Daoy (cell line): ENCODE measurements around the gene SLIT3. TPM values are rescaled to one million over a fixed set of nuclear protein-coding genes. Genes with fewer than 3 reads are reported as not detected.
A peak's percentile ranks its signal among the peaks of the same experiment; 100 is the strongest.

Source experiments
- DNase-seq: peaks from one replicate; pipeline ENCODE4 v3.0.0-alpha.2; 2015; ENCODE audit warnings: low read depth
- total RNA-seq: library from RNA; depleted of rRNA; stranded (reverse); fragments of >200 nt; shearing (Covaris generic); gene quantifications from 2 replicates; pipeline ENCODE4 v1.2.3, GENCODE V29; 2014

Gene SLIT3
- total RNA-seq, 1 experiment from 2014 or later: 3.5 TPM

DNA sequence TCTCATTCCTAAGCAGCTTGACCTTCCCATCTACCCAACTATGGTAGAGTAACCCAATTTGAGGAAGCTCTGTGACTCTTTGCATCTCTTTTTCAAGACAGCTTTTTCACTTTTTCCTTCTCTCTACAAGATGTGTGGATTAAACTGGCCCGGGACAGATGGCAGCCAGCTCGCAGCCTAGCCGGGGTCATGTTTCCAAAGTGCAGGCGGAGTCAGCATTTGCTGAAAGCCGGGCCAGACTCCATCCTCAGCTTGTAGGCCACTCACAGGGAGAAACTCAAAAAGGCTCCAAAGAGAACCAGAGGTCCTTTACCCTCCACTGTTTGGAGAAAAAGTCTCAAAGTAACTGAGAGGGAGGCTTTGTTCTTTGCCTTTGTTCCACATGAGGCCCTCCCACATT, 435.0 kb downstream of the SLIT3 start:
- no peak for DNase-seq

- DNase-seq: no peak
Measured at GRCh38 chr5:168863021-168863420, 437.9 kb downstream of the SLIT3 start.

- DNase-seq: no peak
Measured at GRCh38 chr5:168860503-168860902, 440.4 kb downstream of the SLIT3 start.

DNA sequence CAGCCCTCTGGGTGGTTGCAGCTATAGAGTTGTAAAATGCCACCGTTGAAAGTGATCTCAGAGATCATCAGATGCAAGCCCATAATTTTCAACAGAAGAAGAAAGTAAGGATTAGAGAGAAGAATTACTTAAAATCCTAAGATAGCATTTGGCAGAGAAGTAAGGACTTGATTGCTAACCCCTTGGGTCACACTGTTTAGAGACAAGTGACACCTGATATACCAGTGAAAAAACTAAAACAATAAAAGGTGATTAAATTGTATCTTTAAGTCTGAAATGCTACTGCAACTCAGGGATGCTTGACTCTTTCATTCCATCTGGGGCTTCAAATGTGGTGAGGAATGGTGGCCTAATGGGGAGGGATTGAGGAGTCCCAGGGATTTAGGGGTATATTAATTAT, 440.9 kb downstream of the SLIT3 start:
- no peak for DNase-seq

DNA sequence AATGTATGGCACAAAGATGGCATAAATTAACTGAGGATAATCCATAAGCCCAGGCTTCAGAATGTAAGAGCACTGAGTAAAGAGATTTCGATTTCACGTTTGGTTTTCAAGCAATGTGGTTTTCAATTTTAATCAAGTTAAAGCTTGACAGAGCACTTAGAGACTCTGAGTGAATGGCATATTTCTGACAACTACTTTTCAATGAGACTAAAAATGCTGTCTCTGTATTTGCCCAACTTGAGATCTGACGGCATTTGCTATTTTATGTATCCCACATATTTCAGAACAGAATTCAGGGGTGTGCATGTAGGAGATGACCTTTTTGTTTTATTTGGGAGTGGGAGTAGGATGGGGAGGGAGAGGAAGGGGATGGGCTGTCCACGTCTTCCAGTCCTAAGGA, 441.5 kb downstream of the SLIT3 start:
- no peak for DNase-seq

DNA sequence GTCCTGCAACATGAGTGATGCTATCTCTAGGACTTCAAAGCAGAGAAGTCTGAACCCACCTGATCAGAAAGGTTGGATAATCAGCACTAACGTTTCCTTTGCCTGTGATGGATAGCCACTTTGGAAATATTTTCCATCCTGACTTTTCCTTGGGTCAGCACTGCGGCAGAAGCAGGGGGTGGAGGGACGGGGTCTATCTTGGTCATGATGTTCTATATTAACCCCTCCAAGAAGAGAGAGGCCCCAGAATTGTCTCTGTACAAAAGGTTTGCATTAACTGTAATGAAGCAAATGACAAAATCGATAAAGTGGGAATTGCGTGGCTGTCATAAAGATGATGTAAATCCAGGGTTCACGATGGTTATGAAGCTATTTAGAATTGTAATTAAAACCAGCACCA, 441.9 kb downstream of the SLIT3 start:
- no peak for DNase-seq

GRCh38 chr5:168858371-168858770, 442.6 kb downstream of the SLIT3 start:
- no peak for DNase-seq

GRCh38 chr5:168853972-168854371, 447.0 kb downstream of the SLIT3 start:
- DNase-seq: no peak

DNA sequence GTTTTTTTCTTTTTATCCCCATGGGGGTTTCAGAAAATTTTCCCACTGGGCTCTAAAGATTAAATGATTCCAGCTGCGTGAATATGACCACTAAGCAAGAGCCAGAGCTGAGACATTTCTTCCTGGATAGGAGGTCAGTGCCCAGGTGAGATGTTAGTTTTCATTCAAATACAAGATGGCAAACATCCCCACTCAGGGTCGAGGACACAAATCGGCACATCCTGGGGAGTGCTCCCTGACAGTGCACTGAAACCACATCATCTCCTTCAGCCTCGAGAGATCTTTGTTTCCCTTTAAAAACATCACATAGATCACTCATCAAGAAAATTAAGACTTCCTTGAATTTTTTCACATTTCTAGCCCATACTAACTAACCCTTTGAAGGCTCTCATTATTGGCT, 448.6 kb downstream of the SLIT3 start:
- no peak for DNase-seq

DNA sequence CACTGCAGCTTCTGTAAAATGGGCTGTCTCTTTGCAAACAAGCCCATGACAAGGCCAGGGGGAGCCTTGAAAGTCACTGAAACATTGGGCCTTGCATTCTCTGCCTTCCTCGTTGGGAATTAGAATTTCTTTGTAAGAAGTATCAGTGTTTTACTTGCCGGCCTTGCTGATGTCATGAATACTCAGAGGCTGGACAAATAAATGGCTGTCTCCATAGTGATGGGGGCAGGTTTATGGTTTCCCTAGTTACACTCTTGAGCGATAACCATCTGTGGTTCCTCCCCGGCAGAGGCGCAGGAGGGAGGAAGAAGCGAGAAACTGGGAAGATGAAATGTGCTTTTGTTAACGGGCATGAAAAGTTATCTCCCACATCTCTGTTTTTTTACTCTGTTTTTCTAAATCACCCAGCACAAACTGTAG, 449.0 kb downstream of the SLIT3 start:
- peak; percentile 75 for DNase-seq

DNA sequence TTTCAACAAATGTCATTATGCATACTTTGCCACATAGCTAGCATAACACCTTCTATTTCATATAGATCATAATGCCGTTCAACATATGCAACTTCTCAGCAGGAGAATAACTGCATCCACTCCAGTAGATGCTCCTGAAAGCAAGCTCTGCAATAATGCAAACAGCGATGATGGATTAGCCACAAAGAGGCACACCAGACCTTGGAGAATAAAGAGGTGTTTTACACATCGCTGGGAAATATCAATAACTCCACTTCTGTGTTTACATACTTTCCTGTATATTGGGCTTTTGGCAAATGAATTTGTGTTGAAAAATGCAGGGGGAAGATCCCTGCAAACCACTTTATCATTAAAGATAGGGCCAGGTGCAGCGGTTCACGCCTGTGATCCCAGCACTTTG, 450.3 kb downstream of the SLIT3 start:
- no peak for DNase-seq

DNA sequence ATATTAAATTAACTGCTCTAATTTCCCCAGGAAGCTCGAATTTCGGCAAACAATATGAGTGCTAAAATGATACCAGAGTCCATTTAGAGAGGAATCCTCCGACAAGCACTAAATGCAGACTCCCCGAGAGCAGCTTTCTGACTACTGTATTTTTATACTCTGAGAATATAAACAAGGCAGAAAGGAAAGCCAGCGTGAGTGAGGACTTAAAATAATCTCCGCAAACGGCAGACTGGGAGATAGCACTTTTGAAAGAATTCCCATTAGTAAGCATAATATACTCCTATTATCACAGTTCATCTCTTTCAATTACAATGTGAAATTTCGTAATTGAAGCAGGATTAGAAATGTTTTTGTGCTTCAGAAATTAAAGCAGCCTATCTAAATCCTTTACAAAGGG, 452.4 kb downstream of the SLIT3 start:
- no peak for DNase-seq

DNA sequence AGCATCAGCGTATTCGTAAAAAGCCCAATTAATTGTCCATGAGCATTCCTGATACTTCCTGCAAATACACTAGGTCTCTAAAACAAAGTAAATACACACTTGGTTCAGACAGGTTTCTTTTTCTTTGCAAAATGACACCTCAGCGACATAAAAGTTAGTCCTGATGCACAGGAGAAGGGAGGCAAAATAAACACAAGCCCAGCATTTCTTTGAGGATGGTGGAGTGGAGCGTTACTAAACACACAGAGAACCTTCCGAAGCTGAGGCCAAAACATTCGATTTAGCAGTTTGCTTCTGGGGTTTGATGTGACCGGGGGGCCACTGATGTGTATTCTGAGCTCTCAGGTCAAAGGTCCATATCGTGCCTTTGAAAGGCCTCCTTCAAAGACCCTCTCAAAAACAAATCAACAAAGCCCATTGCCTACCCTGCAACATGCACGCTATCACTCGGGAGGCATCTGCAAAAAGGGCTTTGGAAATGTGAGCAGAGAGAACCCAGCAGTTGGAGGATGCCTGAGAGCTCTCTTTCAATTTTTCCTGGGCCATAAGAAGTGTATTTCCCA, 453.3 kb downstream of the SLIT3 start:
- DNase-seq: no peak

- DNase-seq: no peak
Measured at GRCh38 chr5:168844922-168845296, 456.0 kb downstream of the SLIT3 start.

DNA sequence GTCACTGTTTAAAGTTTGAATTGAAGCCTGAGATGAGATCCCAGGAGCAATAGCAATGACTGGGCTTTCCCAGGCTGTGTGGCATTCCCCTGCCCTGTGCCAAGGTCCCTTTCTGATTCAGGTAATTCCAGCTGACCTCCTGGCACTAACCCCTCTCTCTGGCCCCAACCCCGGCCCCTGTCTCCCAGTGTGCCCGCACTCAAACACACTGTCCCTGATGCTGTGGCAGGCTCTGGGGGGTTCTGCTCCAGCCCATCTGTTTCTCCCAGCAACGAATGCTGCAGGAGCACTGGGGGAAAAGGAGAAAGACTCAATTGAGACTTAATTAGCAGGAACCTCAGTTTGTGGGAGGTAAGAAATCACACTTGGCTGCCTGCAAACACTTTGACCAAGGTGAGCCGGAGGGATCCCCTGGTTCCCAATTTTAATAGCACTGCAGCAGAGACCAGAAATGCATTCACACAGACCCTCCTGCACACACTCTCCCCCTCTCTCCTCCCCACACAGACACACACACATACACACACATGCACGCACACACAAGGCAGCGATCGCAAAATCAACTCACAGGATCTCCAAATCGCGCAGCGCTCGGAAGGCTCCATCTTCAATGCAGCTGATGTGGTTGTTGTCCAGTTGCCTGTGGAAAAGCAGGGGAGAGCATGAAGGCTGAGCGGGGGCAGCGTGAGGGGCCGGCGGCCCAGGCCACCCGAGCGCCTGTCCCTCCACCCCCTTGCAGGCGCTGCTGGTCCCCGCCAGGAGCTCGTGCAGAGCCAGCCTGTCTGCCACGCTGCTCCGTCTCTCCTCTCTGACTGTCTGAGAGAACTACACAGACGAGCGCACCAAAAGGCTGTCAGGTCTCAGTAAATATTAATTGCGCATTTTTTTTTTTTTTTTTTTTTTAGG, 456.7 kb downstream of the SLIT3 start:
- DNase-seq: no peak

GRCh38 chr5:168843277-168844015, 457.5 kb downstream of the SLIT3 start:
- DNase-seq: no peak

- DNase-seq: no peak
Measured at GRCh38 chr5:168842571-168843205, 458.3 kb downstream of the SLIT3 start.

DNA sequence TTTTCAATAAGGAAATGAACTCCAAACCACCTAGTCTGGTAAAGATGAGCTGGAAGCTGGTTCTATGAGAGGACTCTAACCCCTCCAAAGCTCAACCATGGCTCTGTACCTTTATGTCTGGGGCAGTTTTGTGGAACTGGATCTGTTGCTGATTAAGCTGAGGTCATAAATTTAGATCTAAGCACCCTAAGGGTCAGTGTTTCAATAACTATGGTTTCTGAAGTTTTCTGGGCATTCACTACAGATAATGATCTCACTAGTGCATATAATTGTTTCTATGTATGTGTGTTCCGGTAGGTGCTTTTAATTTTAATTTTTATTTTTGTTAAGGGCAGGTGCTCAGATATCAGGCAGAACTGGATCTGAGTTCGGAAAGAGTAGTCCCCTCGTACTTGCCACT, 463.1 kb downstream of the SLIT3 start:
- DNase-seq: no peak

- no peak for DNase-seq
Measured at GRCh38 chr5:168836603-168837231, 464.2 kb downstream of the SLIT3 start.

GRCh38 chr5:168833936-168834335, 467.0 kb downstream of the SLIT3 start:
- DNase-seq: no peak

GRCh38 chr5:168833383-168833782, 467.6 kb downstream of the SLIT3 start:
- DNase-seq: no peak

GRCh38 chr5:168832308-168832707, 468.6 kb downstream of the SLIT3 start:
- no peak for DNase-seq
